GM12892 (cell line): Measurements from ENCODE around the gene OR10C1.

Experiments used
- DNase-seq: peaks from one replicate; pipeline ENCODE4 v3.0.0; 2011; ENCODE audit not compliant: insufficient read length
- FAIRE-seq: peaks from 2 replicates; lab custom pipeline; 2011; peaks lifted over from hg19 to GRCh38; lab: Jason Lieb, UNC
- POLR2A ChIP-seq: IDR thresholded peaks from 2 replicates; pipeline ENCODE4 v1.6.1; 2011; ENCODE audit warnings: low read depth, low read length, control low read depth
- POLR2AphosphoS5 ChIP-seq: IDR thresholded peaks from 2 replicates; pipeline ENCODE4 v1.6.1; 2011; ENCODE audit warnings: low read depth, low read length, control low read depth
- TAF1 ChIP-seq: IDR thresholded peaks from 2 replicates; pipeline ENCODE4 v1.6.1; 2011; ENCODE audit warnings: low read depth, mild to moderate bottlenecking, control low read depth, low read length, borderline replicate concordance

Gene OR10C1

GRCh38 chr6:29447670-29448069 is 8.6 kb downstream of the OR10C1 start:
- DNase-seq (no peak), FAIRE-seq (no peak)

GRCh38 chr6:29451471-29452193 is 12.5 kb downstream of the OR10C1 start:
- TF ChIP-seq TAF1 (no peak), POLR2A (no peak), POLR2AphosphoS5 (no peak)
- no peak for FAIRE-seq
- DNase-seq: no peak

More at GRCh38 chr6:29447670-29448069, 8.6 kb downstream of the OR10C1 start:
- no peak for TF ChIP-seq POLR2AphosphoS5
- TF ChIP-seq TAF1: no peak
- no peak for TF ChIP-seq POLR2A

DNA sequence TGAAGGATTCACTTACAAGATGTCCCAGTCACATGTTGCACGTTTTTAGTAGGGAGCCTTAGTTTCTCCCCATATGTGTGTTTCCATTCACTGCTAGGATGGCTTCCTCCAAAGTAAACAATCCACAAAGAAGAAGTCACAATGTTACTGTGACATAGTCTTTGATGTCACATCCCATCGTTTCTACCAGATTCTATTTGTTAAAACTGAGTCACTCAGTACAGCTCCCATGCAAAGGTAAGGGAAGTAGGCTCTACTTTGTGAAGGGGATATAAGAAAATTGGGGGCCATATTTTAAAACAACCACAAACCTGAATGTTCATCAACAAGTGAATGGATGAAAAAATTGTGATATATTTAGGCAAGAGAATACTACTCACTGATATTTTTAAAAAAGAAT is 17.9 kb downstream of the OR10C1 start, which contains the start of the genes OR11A1 and OR2H1:
Gene OR11A1, minus strand, starts transcription at position 101 of the 400 bp plus-strand sequence. CDS start 29,430 bp downstream, outside the sequence.
Gene OR2H1, plus strand, starts transcription at position 185 of the 400 bp plus-strand sequence. CDS start 4,615 bp downstream, outside the sequence.
- DNase-seq: no peak
- TF ChIP-seq POLR2AphosphoS5 (no peak), POLR2A (no peak), TAF1 (no peak)
- no peak for FAIRE-seq

DNA sequence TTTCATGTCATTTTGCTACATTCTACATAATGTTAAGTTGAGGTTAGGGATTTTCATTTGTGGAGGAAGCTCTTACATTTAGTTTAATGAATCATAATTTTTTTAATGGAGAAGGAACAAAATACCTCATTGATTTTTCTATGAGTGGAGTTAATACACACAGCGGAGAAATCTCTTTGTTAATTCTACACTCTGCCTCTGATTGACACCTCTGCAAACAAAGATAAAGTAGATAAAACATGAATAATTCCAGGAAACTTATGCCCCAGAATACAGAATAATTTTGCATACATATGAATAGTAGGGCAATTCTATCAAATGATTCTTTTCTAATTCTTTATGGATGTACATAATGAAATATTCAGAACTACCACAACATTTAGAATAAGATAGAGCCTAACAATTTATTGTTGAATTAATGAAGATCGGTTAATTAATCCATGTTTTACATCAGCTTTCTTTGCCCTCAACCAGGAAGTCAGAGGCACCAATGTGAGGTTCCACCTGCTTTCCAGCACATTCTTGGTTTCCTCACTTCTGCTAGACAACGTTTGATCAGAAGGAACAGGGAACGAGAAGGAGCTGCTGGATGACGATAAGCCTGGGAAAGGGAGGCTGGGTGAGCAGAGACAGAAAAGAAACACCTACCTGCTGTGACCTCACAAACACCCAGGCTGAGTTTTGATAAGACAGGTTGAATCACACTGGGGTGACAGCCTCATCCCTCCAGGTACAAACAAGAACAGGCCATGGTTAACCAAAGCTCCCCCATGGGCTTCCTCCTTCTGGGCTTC is 22.1 kb downstream of the OR10C1 start:
- DNase-seq: no peak
- no peak for TF ChIP-seq POLR2A
- no peak for TF ChIP-seq POLR2AphosphoS5
- TF ChIP-seq TAF1: no peak
- FAIRE-seq: peak; percentile 5

GRCh38 chr6:29462022-29462421 is 22.9 kb downstream of the OR10C1 start:
- no peak for FAIRE-seq
- TF ChIP-seq POLR2AphosphoS5 (no peak), POLR2A (no peak)
- DNase-seq: no peak

DNA sequence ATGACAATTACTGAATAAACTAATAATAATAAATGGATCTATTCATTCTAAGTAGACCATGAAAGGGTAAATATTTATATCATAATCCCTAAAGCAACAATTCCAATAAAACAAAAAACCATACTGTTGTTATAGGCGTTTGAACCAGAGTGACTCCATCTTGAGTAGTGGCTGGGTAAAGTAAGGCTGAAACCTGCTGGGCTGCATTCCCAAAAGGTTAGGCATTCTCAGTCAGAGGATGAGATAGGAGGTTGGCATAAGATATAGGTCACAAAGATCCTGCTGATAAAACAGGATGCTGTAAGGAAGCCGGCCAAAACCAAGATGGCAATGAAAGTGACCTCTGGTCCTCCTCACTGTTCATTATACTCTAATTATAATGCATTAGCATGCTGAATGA is 26.2 kb downstream of the OR10C1 start:
- FAIRE-seq: no peak
- no peak for DNase-seq
- no peak for TF ChIP-seq TAF1
- TF ChIP-seq POLR2AphosphoS5: no peak

DNA sequence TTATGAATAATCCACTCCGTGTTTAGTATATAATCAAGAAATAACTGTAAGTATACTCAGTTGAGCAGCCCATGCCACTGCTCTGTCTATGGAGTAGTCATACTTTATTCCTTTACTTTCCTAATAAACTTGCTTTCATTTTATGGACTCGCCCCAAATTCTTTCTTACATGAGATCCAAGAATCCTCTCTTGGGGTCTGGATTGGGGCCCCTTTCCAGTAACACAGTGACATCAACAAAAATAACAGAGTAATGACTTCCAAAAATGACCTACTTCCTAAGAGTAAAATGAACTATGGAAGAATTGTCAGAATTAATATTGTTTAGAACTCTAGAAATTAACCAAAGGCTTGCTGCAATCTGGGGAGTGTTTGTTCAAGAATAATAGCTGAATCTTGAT is 26.7 kb downstream of the OR10C1 start:
- TF ChIP-seq POLR2A (no peak), TAF1 (no peak), POLR2AphosphoS5 (no peak)
- DNase-seq: no peak
- FAIRE-seq: peak; percentile 48

DNA sequence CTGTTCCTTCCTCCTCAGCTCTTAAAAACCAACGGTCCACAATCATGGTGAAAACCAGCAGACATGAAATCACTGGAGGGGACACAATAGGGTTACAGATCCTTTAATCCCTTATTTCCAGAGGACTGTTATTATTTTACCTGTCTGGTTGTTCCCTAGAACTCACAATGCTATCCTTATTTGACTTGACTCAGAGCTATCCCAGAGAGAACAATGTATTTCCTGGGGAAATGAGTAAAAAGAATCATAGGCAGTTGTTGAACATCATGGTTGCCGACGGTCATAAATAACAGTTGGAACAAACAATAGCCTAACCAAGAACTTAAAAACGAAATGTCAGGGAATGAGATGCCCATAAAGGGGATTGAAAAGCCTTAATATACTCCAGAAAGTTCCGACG is 27.1 kb downstream of the OR10C1 start:
- DNase-seq (no peak), FAIRE-seq (no peak)
- TF ChIP-seq POLR2A (no peak), POLR2AphosphoS5 (no peak), TAF1 (no peak)

GRCh38 chr6:29474996-29475395 is 35.9 kb downstream of the OR10C1 start:
- DNase-seq: no peak
- FAIRE-seq: no peak
- TF ChIP-seq TAF1 (no peak), POLR2A (no peak), POLR2AphosphoS5 (no peak)

GRCh38 chr6:29477923-29478450 is 38.9 kb downstream of the OR10C1 start:
- FAIRE-seq (no peak), DNase-seq (no peak)
- no peak for TF ChIP-seq POLR2A
- TF ChIP-seq TAF1: no peak
- TF ChIP-seq POLR2AphosphoS5: no peak

DNA sequence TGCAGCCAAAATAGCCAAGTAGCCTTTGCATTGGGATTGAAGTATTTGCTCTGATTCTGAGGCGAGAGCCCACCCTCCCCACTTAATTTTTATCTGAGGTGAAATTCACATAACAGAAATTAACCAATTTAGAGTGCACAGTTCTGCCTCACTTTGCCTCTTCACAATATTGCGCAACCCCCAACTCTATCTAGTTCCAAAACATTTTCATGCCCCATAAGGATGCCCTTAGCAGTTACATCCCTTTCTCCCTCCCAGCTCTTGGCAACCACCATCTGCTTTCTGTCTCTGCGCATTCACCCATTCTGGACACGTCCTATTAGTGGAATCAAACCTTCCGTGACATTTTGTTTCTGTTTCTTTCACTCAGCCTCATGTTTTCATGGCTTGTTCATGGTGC is 39.6 kb downstream of the OR10C1 start:
- DNase-seq (no peak), FAIRE-seq (no peak)
- no peak for TF ChIP-seq TAF1
- TF ChIP-seq POLR2A: no peak
- TF ChIP-seq POLR2AphosphoS5: no peak
